T-cell (primary cell): Measurements from ENCODE around the gene MAP2K6. TPM values are rescaled to one million over a fixed set of nuclear protein-coding genes. Genes with fewer than 3 reads are reported as not detected.

ENCODE experiments used
- ATAC-seq, 4 experiments: fragments of 200-7000 bp in 3 of 4; fragments of 150-1000 bp in 1 of 4; cut with Tn5 transposase; replicated peaks in 1 of 4; 1 replicate in 3 of 4; 2 replicates in 1 of 4; pipeline ENCODE4 v1.10.0; 2021; ENCODE audit warnings: moderate library complexity in 3 of 4, mild to moderate bottlenecking in 2 of 4, moderate number of reproducible peaks in 1 of 4
- CTCF ChIA-PET, 2 donors: fragments of 300-600 bp; sonication (Branson Sonifier 250); formaldehyde crosslinking; loops; one replicate each; lab custom pipeline; 2022; ENCODE audit warnings: antibody characterized with exemption in 2 of 2; lab: Charles Lee
- POLR2A ChIA-PET, 2 donors: fragments of 300-600 bp; sonication (Branson Sonifier 250); formaldehyde crosslinking; loops; one replicate each; lab custom pipeline; 2022; ENCODE audit warnings: antibody characterized with exemption in 2 of 2; lab: Charles Lee
- DNase-seq, 35 experiments: peaks; one replicate each; pipeline versions ENCODE4 v3.0.0 to v3.0.0-alpha.2; 2013 to 2023
- H3K27ac ChIP-seq: one replicate; pipeline ENCODE4 v1.5.1; 2013; ENCODE audit warnings: low read length
- H3K27me3 ChIP-seq, 2 experiments: replicated peaks in 1 of 2; 1 replicate in 1 of 2; 2 replicates in 1 of 2; pipeline versions ENCODE4 v1.6.1 to v1.7.0; 2013; ENCODE audit warnings: low read length in 1 of 2, mixed read lengths in 1 of 2; ENCODE audit not compliant: control insufficient read depth in 2 of 2, insufficient read depth in 2 of 2; ENCODE audit errors: extremely low read depth in 1 of 2
- H3K36me3 ChIP-seq, 2 donors: 1 replicate in 1 of 2; 2 replicates in 1 of 2; pipeline versions ENCODE4 v1.6.1 to v1.7.0; 2013; ENCODE audit warnings: low read length in 1 of 2; ENCODE audit not compliant: control insufficient read depth in 2 of 2, insufficient read depth in 1 of 2; ENCODE audit errors: extremely low read depth in 1 of 2
- H3K4me1 ChIP-seq, 2 experiments: 1 replicate in 1 of 2; 2 replicates in 1 of 2; pipeline versions ENCODE4 v1.6.1 to v1.7.0; 2013; ENCODE audit warnings: low read length in 2 of 2, mixed read lengths in 1 of 2; ENCODE audit not compliant: insufficient read depth in 2 of 2, control insufficient read depth in 1 of 2; ENCODE audit errors: extremely low read depth in 1 of 2
- H3K4me3 ChIP-seq, 2 donors: 1 replicate in 1 of 2; 2 replicates in 1 of 2; pipeline versions ENCODE4 v1.5.1 to v1.7.0; 2013; ENCODE audit warnings: mild to moderate bottlenecking in 2 of 2, low read length in 1 of 2, moderate library complexity in 1 of 2; ENCODE audit not compliant: control insufficient read depth in 1 of 2; ENCODE audit errors: extremely low read depth in 1 of 2
- H3K9me3 ChIP-seq: 2 replicates; pipeline ENCODE4 v1.7.0; 2013
- H3K27ac Mint-ChIP-seq, 2 donors: one replicate each; pipeline ENCODE4 v1.8.0; 2020 to 2021; ENCODE audit warnings: mild to moderate bottlenecking in 2 of 2, mixed read lengths in 2 of 2
- H3K27me3 Mint-ChIP-seq, 2 donors: one replicate each; pipeline ENCODE4 v1.8.0; 2021 to 2022; ENCODE audit warnings: mixed read lengths in 2 of 2
- H3K36me3 Mint-ChIP-seq: one replicate; pipeline ENCODE4 v1.8.0; 2021; ENCODE audit warnings: mixed read lengths
- H3K4me1 Mint-ChIP-seq, 3 donors: one replicate each; pipeline ENCODE4 v1.8.0; 2020 to 2022; ENCODE audit warnings: mixed read lengths in 3 of 3, mild to moderate bottlenecking in 1 of 3
- H3K4me3 Mint-ChIP-seq, 3 donors: one replicate each; pipeline ENCODE4 v1.8.0; 2020 to 2022; ENCODE audit warnings: mild to moderate bottlenecking in 3 of 3, mixed read lengths in 3 of 3, moderate library complexity in 3 of 3
- H3K9me3 Mint-ChIP-seq, 3 donors: one replicate each; pipeline ENCODE4 v1.8.0; 2020 to 2022; ENCODE audit warnings: mixed read lengths in 3 of 3
- WGBS: methylation state at CpG from one replicate; pipeline ENCODE4 v1.1.5; 2013; ENCODE audit warnings: missing lambda C conversion rate; ENCODE audit not compliant: insufficient coverage; 5-methylcytosine and 5-hydroxymethylcytosine counted together
- total RNA-seq, 35 experiments: library from RNA in 6 of 35; stranded (reverse) in 6 of 35; fragments of 120-200 nt in 1 of 35; gene quantifications; one replicate each; pipeline versions ENCODE4 v1.2.1 to v1.2.4 and lab custom pipeline; 2013 to 2026

MAP2K6 gene
- total RNA-seq, 5 donors from 2014 or later (not counting 1 experiment from before 2014, with no cell fraction given) = 10.4 to 25.1 (median 11.5) TPM

GRCh38 chr17:69590671-69591070 is 176.2 kb downstream of the MAP2K6 start:
- ChIA-PET POLR2A (no interaction called here), CTCF (no interaction called here)
- peaks cover 11 to 13% of the 10 kb centered on the region in 2 donors for H3K27me3 Mint-ChIP-seq
- H3K9me3 ChIP-seq = no peaks in the 10 kb centered on the region
- H3K27me3 ChIP-seq = peaks cover 0 to 6% of the 10 kb centered on the region in 2 experiments
- no peak overlapping the region for H3K27ac Mint-ChIP-seq
- H3K4me1 Mint-ChIP-seq = no peaks in the 10 kb centered on the region
- DNase-seq (no peak), ATAC-seq (no peak)
- no peaks in the 10 kb centered on the region for H3K4me1 ChIP-seq
- H3K36me3 ChIP-seq = no peaks in the 10 kb centered on the region
- no peak overlapping the region for H3K27ac ChIP-seq
- H3K36me3 Mint-ChIP-seq = no peaks in the 10 kb centered on the region
- no CpG with 5 or more reads among the region's 1 CpG for WGBS
- H3K4me3 ChIP-seq = no peak overlapping the region
- no peak overlapping the region for H3K4me3 Mint-ChIP-seq
- H3K9me3 Mint-ChIP-seq = no peaks in the 10 kb centered on the region

- H3K4me3 ChIP-seq = no peak overlapping the region
- peaks cover 0 to 6% of the 10 kb centered on the region in 2 experiments for H3K27me3 ChIP-seq
- Mint-ChIP-seq H3K27me3 (peaks cover 11 to 14% of the 10 kb centered on the region in 2 donors), H3K9me3 (no peaks in the 10 kb centered on the region), H3K27ac (no peak overlapping the region), H3K4me1 (no peaks in the 10 kb centered on the region), H3K36me3 (no peaks in the 10 kb centered on the region), H3K4me3 (no peak overlapping the region)
- ChIA-PET POLR2A (no interaction called here), CTCF (no interaction called here)
- no peaks in the 10 kb centered on the region for H3K9me3 ChIP-seq
- DNase-seq = no peak
- no CpG with 5 or more reads among the region's 3 CpGs for WGBS
- H3K36me3 ChIP-seq = no peaks in the 10 kb centered on the region
- no peak for ATAC-seq
- no peak overlapping the region for H3K27ac ChIP-seq
- no peaks in the 10 kb centered on the region for H3K4me1 ChIP-seq
Measured at GRCh38 chr17:69592692-69593350, 178.3 kb downstream of the MAP2K6 start.

GRCh38 chr17:69593351-69593715 is 178.8 kb downstream of the MAP2K6 start:
- no peaks in the 10 kb centered on the region for H3K36me3 ChIP-seq
- no peak overlapping the region for H3K4me3 ChIP-seq
- no peaks in the 10 kb centered on the region for H3K4me1 Mint-ChIP-seq
- ChIA-PET POLR2A (no interaction called here), CTCF (no interaction called here)
- ATAC-seq = no peak
- peaks cover 0 to 6% of the 10 kb centered on the region in 2 experiments for H3K27me3 ChIP-seq
- WGBS = no CpG with 5 or more reads among the region's 2 CpGs
- peaks cover 11 to 14% of the 10 kb centered on the region in 2 donors for H3K27me3 Mint-ChIP-seq
- DNase-seq = no peak
- H3K4me3 Mint-ChIP-seq = no peak overlapping the region
- H3K9me3 ChIP-seq = no peaks in the 10 kb centered on the region
- H3K9me3 Mint-ChIP-seq = no peaks in the 10 kb centered on the region
- no peak overlapping the region for H3K27ac Mint-ChIP-seq
- no peaks in the 10 kb centered on the region for H3K36me3 Mint-ChIP-seq
- H3K4me1 ChIP-seq = no peaks in the 10 kb centered on the region
- H3K27ac ChIP-seq = no peak overlapping the region

- no peaks in the 10 kb centered on the region for H3K4me1 ChIP-seq
- H3K27ac ChIP-seq = no peak overlapping the region
- H3K4me3 ChIP-seq = no peak overlapping the region
- no peak overlapping the region for H3K4me3 Mint-ChIP-seq
- H3K27me3 ChIP-seq = peaks cover 0 to 6% of the 10 kb centered on the region in 2 experiments
- peaks cover 11 to 14% of the 10 kb centered on the region in 2 donors for H3K27me3 Mint-ChIP-seq
- H3K27ac Mint-ChIP-seq = no peak overlapping the region
- no peaks in the 10 kb centered on the region for H3K36me3 Mint-ChIP-seq
- ChIA-PET POLR2A (no interaction called here), CTCF (interaction anchor here in 1 of 2 donors (0.7 kb wide), 1 partner anchor 43 kb away, joined by 3 read pairs; no protein-coding TSS in a partner anchor)
- H3K9me3 Mint-ChIP-seq = no peaks in the 10 kb centered on the region
- WGBS = 100% methylated on average over 1 of the region's 2 CpGs
- H3K36me3 ChIP-seq = no peaks in the 10 kb centered on the region
- ATAC-seq (no peak), DNase-seq (no peak)
- no peaks in the 10 kb centered on the region for H3K4me1 Mint-ChIP-seq
- H3K9me3 ChIP-seq = no peaks in the 10 kb centered on the region
Measured at GRCh38 chr17:69593716-69594115, 179.2 kb downstream of the MAP2K6 start.

- no peaks in the 10 kb centered on the region for H3K9me3 ChIP-seq
- no peak overlapping the region for H3K27ac Mint-ChIP-seq
- ATAC-seq (no peak), DNase-seq (no peak)
- no peaks in the 10 kb centered on the region for H3K4me1 Mint-ChIP-seq
- H3K36me3 Mint-ChIP-seq = no peaks in the 10 kb centered on the region
- no peak overlapping the region for H3K4me3 Mint-ChIP-seq
- ChIA-PET POLR2A (no interaction called here), CTCF (no interaction called here)
- peaks cover 0 to 6% of the 10 kb centered on the region in 2 experiments for H3K27me3 ChIP-seq
- no peaks in the 10 kb centered on the region for H3K9me3 Mint-ChIP-seq
- peaks cover 11 to 14% of the 10 kb centered on the region in 2 donors for H3K27me3 Mint-ChIP-seq
- H3K27ac ChIP-seq = no peak overlapping the region
- no CpG with 5 or more reads among the region's 4 CpGs for WGBS
- no peaks in the 10 kb centered on the region for H3K4me1 ChIP-seq
- no peak overlapping the region for H3K4me3 ChIP-seq
- H3K36me3 ChIP-seq = no peaks in the 10 kb centered on the region
Measured at GRCh38 chr17:69594641-69595040, 180.1 kb downstream of the MAP2K6 start.

- H3K9me3 Mint-ChIP-seq = no peaks in the 10 kb centered on the region
- Histone ChIP-seq H3K4me1 (no peaks in the 10 kb centered on the region), H3K9me3 (no peaks in the 10 kb centered on the region), H3K36me3 (no peaks in the 10 kb centered on the region), H3K27ac (no peak overlapping the region), H3K27me3 (no peaks in the 10 kb centered on the region), H3K4me3 (no peak overlapping the region)
- H3K27me3 Mint-ChIP-seq = peaks cover 11% of the 10 kb centered on the region in 2 donors
- no peaks in the 10 kb centered on the region for H3K4me1 Mint-ChIP-seq
- ChIA-PET CTCF (no interaction called here), POLR2A (no interaction called here)
- H3K36me3 Mint-ChIP-seq = no peaks in the 10 kb centered on the region
- ATAC-seq (no peak), DNase-seq (no peak)
- no peak overlapping the region for H3K27ac Mint-ChIP-seq
- 83% methylated on average over 6 of the region's 9 CpGs for WGBS
- no peak overlapping the region for H3K4me3 Mint-ChIP-seq
Measured at GRCh38 chr17:69596141-69596540, 181.6 kb downstream of the MAP2K6 start.
